Measurements from ENCODE around the gene LHX3.

GRCh38 chr9:136201609-136202453 is 3.1 kb downstream of the LHX3 start:
- TF ChIP-seq CTCF (IDR thresholded peaks at IDR 0.05), result no peak
- no peak for TF ChIP-seq POLR2AphosphoS5 (IDR thresholded peaks at IDR 0.05)

All from stomach (tissue), 4 donors.